HL-60 (cell line): ENCODE results near the gene PSMB7.

Experiments
- TF ChIP-seq, protein P1 (sequence below): IDR thresholded peaks from one replicate; pipeline ENCODE4 v1.5.1; 2011; ENCODE audit warnings: low read length, control low read depth, inconsistent platforms; ENCODE audit not compliant: insufficient read depth
- TF ChIP-seq, protein P2 (sequence below): IDR thresholded peaks from 2 replicates; pipeline ENCODE4 v1.6.1; 2012; ENCODE audit warnings: low read depth; ENCODE audit not compliant: insufficient replicate concordance

DNA sequence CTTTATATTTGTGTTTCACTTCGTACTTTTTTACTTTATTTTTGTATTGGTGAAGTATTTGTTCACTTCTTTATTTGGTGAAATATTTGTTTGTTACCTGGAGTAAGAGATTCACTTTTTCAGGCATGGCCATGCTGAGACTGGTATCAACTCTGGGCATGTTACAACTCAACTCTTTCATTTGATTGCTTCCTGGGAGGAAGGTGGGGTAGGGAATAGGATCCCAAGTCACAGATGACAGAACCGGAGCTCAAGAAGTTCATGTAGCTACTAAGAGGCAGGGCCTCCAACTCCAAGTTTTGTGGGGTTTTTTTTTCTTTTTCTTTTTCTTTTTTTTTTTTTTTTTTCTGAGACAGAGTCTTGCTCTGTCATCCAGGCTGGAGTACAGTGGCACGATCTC is 28.9 kb upstream of the PSMB7 start:
- TF ChIP-seq, protein P1, sequence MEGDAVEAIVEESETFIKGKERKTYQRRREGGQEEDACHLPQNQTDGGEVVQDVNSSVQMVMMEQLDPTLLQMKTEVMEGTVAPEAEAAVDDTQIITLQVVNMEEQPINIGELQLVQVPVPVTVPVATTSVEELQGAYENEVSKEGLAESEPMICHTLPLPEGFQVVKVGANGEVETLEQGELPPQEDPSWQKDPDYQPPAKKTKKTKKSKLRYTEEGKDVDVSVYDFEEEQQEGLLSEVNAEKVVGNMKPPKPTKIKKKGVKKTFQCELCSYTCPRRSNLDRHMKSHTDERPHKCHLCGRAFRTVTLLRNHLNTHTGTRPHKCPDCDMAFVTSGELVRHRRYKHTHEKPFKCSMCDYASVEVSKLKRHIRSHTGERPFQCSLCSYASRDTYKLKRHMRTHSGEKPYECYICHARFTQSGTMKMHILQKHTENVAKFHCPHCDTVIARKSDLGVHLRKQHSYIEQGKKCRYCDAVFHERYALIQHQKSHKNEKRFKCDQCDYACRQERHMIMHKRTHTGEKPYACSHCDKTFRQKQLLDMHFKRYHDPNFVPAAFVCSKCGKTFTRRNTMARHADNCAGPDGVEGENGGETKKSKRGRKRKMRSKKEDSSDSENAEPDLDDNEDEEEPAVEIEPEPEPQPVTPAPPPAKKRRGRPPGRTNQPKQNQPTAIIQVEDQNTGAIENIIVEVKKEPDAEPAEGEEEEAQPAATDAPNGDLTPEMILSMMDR, result no peak
- TF ChIP-seq, protein P2, sequence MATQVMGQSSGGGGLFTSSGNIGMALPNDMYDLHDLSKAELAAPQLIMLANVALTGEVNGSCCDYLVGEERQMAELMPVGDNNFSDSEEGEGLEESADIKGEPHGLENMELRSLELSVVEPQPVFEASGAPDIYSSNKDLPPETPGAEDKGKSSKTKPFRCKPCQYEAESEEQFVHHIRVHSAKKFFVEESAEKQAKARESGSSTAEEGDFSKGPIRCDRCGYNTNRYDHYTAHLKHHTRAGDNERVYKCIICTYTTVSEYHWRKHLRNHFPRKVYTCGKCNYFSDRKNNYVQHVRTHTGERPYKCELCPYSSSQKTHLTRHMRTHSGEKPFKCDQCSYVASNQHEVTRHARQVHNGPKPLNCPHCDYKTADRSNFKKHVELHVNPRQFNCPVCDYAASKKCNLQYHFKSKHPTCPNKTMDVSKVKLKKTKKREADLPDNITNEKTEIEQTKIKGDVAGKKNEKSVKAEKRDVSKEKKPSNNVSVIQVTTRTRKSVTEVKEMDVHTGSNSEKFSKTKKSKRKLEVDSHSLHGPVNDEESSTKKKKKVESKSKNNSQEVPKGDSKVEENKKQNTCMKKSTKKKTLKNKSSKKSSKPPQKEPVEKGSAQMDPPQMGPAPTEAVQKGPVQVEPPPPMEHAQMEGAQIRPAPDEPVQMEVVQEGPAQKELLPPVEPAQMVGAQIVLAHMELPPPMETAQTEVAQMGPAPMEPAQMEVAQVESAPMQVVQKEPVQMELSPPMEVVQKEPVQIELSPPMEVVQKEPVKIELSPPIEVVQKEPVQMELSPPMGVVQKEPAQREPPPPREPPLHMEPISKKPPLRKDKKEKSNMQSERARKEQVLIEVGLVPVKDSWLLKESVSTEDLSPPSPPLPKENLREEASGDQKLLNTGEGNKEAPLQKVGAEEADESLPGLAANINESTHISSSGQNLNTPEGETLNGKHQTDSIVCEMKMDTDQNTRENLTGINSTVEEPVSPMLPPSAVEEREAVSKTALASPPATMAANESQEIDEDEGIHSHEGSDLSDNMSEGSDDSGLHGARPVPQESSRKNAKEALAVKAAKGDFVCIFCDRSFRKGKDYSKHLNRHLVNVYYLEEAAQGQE, result no peak
